Measurements from ENCODE around the gene TMEM255B.

Gene TMEM255B

DNA sequence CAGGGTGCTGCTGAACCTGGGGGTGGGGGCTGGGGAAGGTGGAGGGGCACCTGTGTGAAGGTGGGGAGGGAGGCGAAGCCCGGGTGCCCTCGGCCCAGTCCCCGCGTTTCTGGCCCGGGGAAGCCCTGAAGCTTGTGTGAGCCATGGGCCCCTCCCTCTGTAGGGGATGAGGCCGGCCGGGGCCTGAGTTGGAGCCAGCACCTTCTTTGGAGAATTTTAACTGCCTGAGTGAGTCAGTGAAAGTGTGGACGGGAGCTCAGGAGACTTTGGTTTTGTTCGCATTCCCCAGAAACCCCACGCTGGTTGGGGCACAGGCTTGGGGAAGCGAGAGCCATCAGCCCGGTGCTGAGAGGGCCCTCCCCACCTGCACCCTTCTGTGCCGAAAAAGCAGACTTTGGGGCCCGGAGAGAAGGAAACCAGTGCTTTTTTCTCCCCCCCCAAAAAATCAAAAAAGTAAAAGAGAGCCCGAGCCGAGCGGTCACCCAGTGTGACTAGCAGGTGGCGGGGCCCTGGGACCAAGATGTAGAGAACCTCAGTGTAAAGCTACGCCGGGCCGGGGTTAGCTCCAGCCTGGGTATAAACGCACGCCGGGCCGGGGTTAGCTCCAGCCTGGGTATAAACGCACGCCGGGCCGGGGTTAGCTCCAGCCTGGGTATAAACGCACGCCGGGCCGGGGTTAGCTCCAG is 45.1 kb downstream of the TMEM255B start:
- no peaks in the 10 kb centered on the region for H3K9me2 ChIP-seq (replicated peaks; ENCODE audit: insufficient read depth, low read length)

DNA sequence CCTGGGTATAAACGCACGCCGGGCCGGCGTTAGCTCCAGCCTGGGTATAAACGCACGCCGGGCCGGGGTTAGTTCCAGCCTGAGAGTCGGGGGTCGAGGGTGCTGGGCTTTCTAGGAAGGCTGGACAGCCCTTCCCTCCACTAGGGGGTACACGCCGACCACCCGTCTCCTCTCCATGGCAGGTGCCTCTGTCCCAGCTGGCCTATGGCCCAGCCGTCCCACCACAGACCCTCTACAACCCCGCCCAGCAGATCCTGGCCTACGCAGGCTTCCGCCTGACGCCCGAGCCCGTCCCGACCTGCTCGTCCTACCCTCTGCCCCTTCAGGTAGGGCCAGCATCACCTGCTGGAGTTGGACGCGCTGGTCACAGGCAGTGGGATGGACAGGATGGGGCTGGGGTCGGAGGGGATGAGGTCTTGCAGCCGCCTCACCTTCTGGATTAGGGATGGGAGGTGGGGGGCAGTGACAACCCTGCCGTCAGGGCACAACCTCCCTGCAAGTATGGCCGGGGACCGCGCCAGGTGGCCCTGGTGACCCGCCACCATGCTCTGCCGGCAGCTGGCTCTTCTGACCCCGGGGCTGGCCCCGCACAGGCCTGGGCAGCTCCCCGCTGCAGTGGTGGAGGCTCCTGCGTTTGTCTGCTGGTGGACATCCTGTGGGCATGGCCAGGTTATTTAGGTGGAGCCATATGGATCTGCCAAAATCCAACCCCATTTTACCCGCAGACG is 45.8 kb downstream of the TMEM255B start:
- Histone ChIP-seq H3K4me3 (ENCODE audit: low read length) (no peak overlapping the region), H3K9me2 (replicated peaks; ENCODE audit: insufficient read depth, low read length) (no peaks in the 10 kb centered on the region), H3K9me3 (replicated peaks; ENCODE audit: insufficient read depth, low read length) (no peaks in the 10 kb centered on the region), H4K20me1 (ENCODE audit: insufficient read depth, low read length) (no peaks in the 10 kb centered on the region), H3K79me2 (ENCODE audit: low read length) (no peaks in the 10 kb centered on the region), H3F3A (ENCODE audit: insufficient read depth, low read length) (no peaks in the 10 kb centered on the region), H3K4me2 (ENCODE audit: low read depth, low read length) (no peak overlapping the region), H3K36me3 (replicated peaks; ENCODE audit: insufficient read depth, low read length) (no peaks in the 10 kb centered on the region), H3K9ac (ENCODE audit: low read length) (no peak overlapping the region), H3K4me1 (ENCODE audit: low read length) (no peaks in the 10 kb centered on the region), H2AFZ (ENCODE audit: low read length) (no peak overlapping the region), H3K27ac (ENCODE audit: low read length) (no peak overlapping the region), H3K27me3 (replicated peaks; ENCODE audit: insufficient read depth, low read length) (no peaks in the 10 kb centered on the region)
- no peak for DNase-seq
- TF ChIP-seq EZH2phosphoT487 (IDR thresholded peaks at IDR 0.05; ENCODE audit: low read length) (no peak), EZH2 (optimal IDR thresholded peaks at IDR 0.05; ENCODE audit: low read depth, low read length) (no peak)
- TF ChIP-seq, protein P1, sequence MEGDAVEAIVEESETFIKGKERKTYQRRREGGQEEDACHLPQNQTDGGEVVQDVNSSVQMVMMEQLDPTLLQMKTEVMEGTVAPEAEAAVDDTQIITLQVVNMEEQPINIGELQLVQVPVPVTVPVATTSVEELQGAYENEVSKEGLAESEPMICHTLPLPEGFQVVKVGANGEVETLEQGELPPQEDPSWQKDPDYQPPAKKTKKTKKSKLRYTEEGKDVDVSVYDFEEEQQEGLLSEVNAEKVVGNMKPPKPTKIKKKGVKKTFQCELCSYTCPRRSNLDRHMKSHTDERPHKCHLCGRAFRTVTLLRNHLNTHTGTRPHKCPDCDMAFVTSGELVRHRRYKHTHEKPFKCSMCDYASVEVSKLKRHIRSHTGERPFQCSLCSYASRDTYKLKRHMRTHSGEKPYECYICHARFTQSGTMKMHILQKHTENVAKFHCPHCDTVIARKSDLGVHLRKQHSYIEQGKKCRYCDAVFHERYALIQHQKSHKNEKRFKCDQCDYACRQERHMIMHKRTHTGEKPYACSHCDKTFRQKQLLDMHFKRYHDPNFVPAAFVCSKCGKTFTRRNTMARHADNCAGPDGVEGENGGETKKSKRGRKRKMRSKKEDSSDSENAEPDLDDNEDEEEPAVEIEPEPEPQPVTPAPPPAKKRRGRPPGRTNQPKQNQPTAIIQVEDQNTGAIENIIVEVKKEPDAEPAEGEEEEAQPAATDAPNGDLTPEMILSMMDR (IDR thresholded peaks at IDR 0.05; ENCODE audit: low read length): no peak

More for the DNA sequence above, 45.1 kb downstream of the TMEM255B start:
- Histone ChIP-seq H3K4me3 (ENCODE audit: low read length) (no peak overlapping the region), H3K4me1 (ENCODE audit: low read length) (no peaks in the 10 kb centered on the region), H3K4me2 (ENCODE audit: low read depth, low read length) (no peak overlapping the region), H3K9me3 (replicated peaks; ENCODE audit: insufficient read depth, low read length) (no peaks in the 10 kb centered on the region), H3K79me2 (ENCODE audit: low read length) (no peaks in the 10 kb centered on the region), H3F3A (ENCODE audit: insufficient read depth, low read length) (no peaks in the 10 kb centered on the region), H3K27me3 (replicated peaks; ENCODE audit: insufficient read depth, low read length) (no peaks in the 10 kb centered on the region), H2AFZ (ENCODE audit: low read length) (no peak overlapping the region), H3K27ac (ENCODE audit: low read length) (no peak overlapping the region), H3K36me3 (replicated peaks; ENCODE audit: insufficient read depth, low read length) (no peaks in the 10 kb centered on the region), H4K20me1 (ENCODE audit: insufficient read depth, low read length) (no peaks in the 10 kb centered on the region), H3K9ac (ENCODE audit: low read length) (no peak overlapping the region)
- TF ChIP-seq EZH2 (optimal IDR thresholded peaks at IDR 0.05; ENCODE audit: low read depth, low read length) (no peak), EZH2phosphoT487 (IDR thresholded peaks at IDR 0.05; ENCODE audit: low read length) (no peak)
- TF ChIP-seq, protein P1 (IDR thresholded peaks at IDR 0.05; ENCODE audit: low read length): no peak
- DNase-seq: no peak

GRCh38 chr13:113805431-113806103 is 46.5 kb downstream of the TMEM255B start:
- Histone ChIP-seq H3K9me3 (replicated peaks; ENCODE audit: insufficient read depth, low read length) (no peaks in the 10 kb centered on the region), H3K79me2 (ENCODE audit: low read length) (no peaks in the 10 kb centered on the region), H4K20me1 (ENCODE audit: insufficient read depth, low read length) (no peaks in the 10 kb centered on the region), H3K27ac (ENCODE audit: low read length) (no peak overlapping the region), H3K4me3 (ENCODE audit: low read length) (no peak overlapping the region), H3K27me3 (replicated peaks; ENCODE audit: insufficient read depth, low read length) (no peaks in the 10 kb centered on the region), H3K4me2 (ENCODE audit: low read depth, low read length) (no peak overlapping the region), H3K9me2 (replicated peaks; ENCODE audit: insufficient read depth, low read length) (no peaks in the 10 kb centered on the region), H3K9ac (ENCODE audit: low read length) (no peak overlapping the region), H2AFZ (ENCODE audit: low read length) (no peak overlapping the region), H3F3A (ENCODE audit: insufficient read depth, low read length) (no peaks in the 10 kb centered on the region), H3K36me3 (replicated peaks; ENCODE audit: insufficient read depth, low read length) (no peaks in the 10 kb centered on the region), H3K4me1 (ENCODE audit: low read length) (no peaks in the 10 kb centered on the region)
- no peak for DNase-seq
- TF ChIP-seq, protein P1 (IDR thresholded peaks at IDR 0.05; ENCODE audit: low read length): no peak
- TF ChIP-seq EZH2phosphoT487 (IDR thresholded peaks at IDR 0.05; ENCODE audit: low read length) (no peak), EZH2 (optimal IDR thresholded peaks at IDR 0.05; ENCODE audit: low read depth, low read length) (no peak)
